Suprapubic skin (tissue), 4 donors: ENCODE results near the gene ENOX2.
"Not testable (repeated sequence)": the region's sequence is repeated elsewhere in the genome, so short reads cannot be mapped to it uniquely, and the experiment has no call there.

Experiments used
- CTCF ChIP-seq, 2 donors: fragments of 200-600 bp in 1 of 2; fragments of 450-650 bp in 1 of 2; sonication (generic) in 1 of 2; IDR thresholded peaks; one replicate each; pipeline ENCODE4 v1.5.1; 2016 to 2019; ENCODE audit warnings: antibody characterized with exemption in 2 of 2, mild to moderate bottlenecking in 1 of 2, moderate library complexity in 1 of 2
- EP300 ChIP-seq: sonication (generic); formaldehyde crosslinking; IDR thresholded peaks from one replicate; pipeline ENCODE4 v1.6.1; 2017; ENCODE audit warnings: antibody characterized with exemption
- POLR2A ChIP-seq, 2 donors: fragments of 450-650 bp; IDR thresholded peaks; one replicate each; pipeline ENCODE4 v1.6.1; 2017; ENCODE audit warnings: antibody characterized with exemption in 2 of 2, mild to moderate bottlenecking in 2 of 2, moderate library complexity in 2 of 2
- POLR2AphosphoS5 ChIP-seq, 3 donors: sonication (generic); formaldehyde crosslinking; IDR thresholded peaks; one replicate each; pipeline ENCODE4 v1.6.1; 2017; ENCODE audit warnings: antibody characterized with exemption in 3 of 3

GRCh38 chrX:130819367-130819766 is 83.6 kb downstream of the ENOX2 start:
- TF ChIP-seq CTCF (IDR thresholded peaks at IDR 0.05); POLR2A (IDR thresholded peaks at IDR 0.05); POLR2AphosphoS5 (IDR thresholded peaks at IDR 0.05); EP300: not testable (repeated sequence)
